ENCODE measurements around the gene FAM184B.
"Not testable (repeated sequence)": the region's sequence is repeated elsewhere in the genome, so short reads cannot be mapped to it uniquely, and the experiment has no call there.

The FAM184B gene

GRCh38 chr4:17667653-17668201, 113.7 kb downstream of the FAM184B start:
- no peak overlapping the region for H3K4me3 ChIP-seq (ENCODE audit: low read depth, low read length)
- TF ChIP-seq, protein P1, sequence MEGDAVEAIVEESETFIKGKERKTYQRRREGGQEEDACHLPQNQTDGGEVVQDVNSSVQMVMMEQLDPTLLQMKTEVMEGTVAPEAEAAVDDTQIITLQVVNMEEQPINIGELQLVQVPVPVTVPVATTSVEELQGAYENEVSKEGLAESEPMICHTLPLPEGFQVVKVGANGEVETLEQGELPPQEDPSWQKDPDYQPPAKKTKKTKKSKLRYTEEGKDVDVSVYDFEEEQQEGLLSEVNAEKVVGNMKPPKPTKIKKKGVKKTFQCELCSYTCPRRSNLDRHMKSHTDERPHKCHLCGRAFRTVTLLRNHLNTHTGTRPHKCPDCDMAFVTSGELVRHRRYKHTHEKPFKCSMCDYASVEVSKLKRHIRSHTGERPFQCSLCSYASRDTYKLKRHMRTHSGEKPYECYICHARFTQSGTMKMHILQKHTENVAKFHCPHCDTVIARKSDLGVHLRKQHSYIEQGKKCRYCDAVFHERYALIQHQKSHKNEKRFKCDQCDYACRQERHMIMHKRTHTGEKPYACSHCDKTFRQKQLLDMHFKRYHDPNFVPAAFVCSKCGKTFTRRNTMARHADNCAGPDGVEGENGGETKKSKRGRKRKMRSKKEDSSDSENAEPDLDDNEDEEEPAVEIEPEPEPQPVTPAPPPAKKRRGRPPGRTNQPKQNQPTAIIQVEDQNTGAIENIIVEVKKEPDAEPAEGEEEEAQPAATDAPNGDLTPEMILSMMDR (IDR thresholded peaks at IDR 0.05; ENCODE audit: borderline replicate concordance, insufficient read depth, low read depth, low read length) = no peak

GRCh38 chr4:17667253-17667652, 114.2 kb downstream of the FAM184B start:
- no peak overlapping the region for H3K4me3 ChIP-seq (ENCODE audit: low read depth, low read length)
- TF ChIP-seq, protein P1 (IDR thresholded peaks at IDR 0.05; ENCODE audit: borderline replicate concordance, insufficient read depth, low read depth, low read length) = no peak

DNA sequence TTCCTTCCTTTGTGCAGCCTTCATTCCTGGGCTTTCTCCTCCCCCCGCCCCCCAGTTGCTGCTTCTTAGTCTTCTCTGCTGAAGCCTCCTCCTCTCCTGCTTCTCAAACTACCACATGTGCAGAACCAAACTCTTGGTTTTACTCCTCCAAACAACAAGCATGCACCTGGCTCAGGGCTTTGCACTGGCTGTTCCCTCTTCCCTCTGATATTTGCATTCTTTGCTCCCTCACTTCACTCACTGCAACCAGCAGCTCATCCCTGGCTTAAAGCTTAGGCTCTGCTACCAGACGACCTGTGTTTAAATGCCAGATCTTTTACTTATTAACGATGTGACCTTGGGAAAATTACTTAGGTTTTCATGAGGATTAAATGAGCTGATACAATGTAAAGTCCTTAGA, 115.6 kb downstream of the FAM184B start:
- TF ChIP-seq, protein P1 (IDR thresholded peaks at IDR 0.05; ENCODE audit: borderline replicate concordance, insufficient read depth, low read depth, low read length) = no peak
- H3K4me3 ChIP-seq (ENCODE audit: low read depth, low read length) = no peak overlapping the region

- TF ChIP-seq, protein P1 (IDR thresholded peaks at IDR 0.05; ENCODE audit: borderline replicate concordance, insufficient read depth, low read depth, low read length) = no peak
- no peak overlapping the region for H3K4me3 ChIP-seq (ENCODE audit: low read depth, low read length)
Measured at GRCh38 chr4:17665346-17665745, 116.1 kb downstream of the FAM184B start.

DNA sequence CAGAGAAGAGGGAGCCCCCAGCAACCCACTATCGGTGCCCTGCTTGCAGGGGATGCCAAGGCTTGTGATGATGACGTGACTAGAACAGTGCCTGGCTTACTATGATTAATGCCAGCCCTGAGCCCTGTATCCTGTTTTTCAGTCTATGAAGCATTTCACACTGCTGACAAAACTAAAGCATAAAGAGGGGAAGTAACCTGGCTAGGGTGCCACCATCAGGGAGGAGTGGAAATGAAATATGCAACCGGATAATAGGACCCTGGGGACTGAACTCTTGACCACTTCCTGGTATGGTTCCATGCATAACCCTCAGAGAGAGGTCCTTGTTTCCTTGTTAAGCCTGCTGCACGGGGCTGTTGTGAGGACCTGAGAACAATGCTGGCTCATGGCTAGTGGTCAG, 116.7 kb downstream of the FAM184B start:
- TF ChIP-seq, protein P1 (IDR thresholded peaks at IDR 0.05; ENCODE audit: borderline replicate concordance, insufficient read depth, low read depth, low read length) = no peak
- H3K4me3 ChIP-seq (ENCODE audit: low read depth, low read length) = no peak overlapping the region

DNA sequence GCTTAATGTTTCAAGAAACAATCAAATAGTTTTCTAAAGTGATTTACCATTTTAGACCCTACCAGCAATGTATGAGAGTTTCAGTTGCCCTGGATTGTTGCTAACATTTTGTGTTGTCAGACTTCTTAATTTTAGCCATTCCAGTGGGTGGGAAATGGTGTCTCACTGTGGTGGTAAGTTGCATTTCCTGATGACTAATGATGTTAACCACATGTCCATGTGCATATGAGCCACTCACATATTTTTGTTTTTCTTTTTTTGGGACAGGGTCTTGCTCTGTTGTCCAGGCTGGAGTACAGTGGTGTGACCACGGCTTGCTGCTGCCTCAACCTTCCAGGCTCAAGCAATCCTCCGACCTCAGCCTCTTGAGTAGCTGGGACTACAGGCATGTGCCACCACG, 118.7 kb downstream of the FAM184B start:
- H3K4me3 ChIP-seq (ENCODE audit: low read depth, low read length) = no peak overlapping the region
- TF ChIP-seq, protein P1 (IDR thresholded peaks at IDR 0.05; ENCODE audit: borderline replicate concordance, insufficient read depth, low read depth, low read length) = no peak

DNA sequence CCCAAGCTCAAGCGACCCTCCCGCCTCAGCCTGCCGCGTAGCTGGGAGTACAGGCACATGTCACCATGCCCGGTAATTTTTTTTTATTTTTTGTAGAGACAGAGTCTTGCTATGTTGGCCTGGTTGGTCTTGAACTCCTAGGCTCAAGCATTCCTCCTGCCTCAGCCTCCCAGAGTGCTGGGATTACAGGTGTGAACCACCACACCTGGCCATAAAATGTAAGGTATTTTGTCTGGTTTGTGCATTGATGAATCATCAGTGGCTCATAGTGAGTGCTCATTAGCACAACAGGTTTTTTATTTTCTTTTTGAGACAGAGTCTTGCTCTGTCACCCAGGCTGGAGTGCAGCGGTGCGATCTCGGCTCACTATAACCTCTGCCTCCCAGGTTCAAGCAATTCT, 122.2 kb downstream of the FAM184B start:
- H3K4me3 ChIP-seq (ENCODE audit: low read depth, low read length) = not testable (repeated sequence)

DNA sequence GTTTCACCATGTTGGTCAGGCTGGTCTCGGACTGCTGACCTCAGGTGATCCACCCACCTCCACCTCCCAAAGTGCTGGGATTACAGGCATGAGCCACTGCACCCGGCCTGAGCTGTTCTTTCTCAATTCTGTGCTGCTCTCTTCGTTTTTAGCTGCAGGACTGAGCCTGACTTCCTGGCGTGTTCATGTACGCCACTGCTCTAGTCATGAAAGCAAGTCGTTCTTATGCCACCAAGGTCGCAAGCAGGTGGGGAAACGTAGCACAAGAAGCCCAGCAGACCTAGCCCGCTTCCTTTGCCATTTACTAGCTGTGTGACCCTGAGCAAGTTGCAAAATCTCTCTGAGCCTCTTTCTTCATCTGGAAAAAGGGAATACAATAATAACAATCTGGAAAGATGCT, 123.6 kb downstream of the FAM184B start:
- TF ChIP-seq, protein P1 (IDR thresholded peaks at IDR 0.05; ENCODE audit: borderline replicate concordance, insufficient read depth, low read depth, low read length) = no peak
- H3K4me3 ChIP-seq (ENCODE audit: low read depth, low read length) = no peak overlapping the region

All from GM12875 (cell line).